GM06990 (cell line): ENCODE data around the gene PPP1R3C.

Experiments
- DNase-seq: peaks from one replicate; pipeline ENCODE4 v3.0.0-alpha.2; 2011; ENCODE audit not compliant: insufficient read length; ENCODE audit errors: extremely low read depth
- H3K27me3 ChIP-seq: replicated peaks from 2 replicates; pipeline ENCODE4 v1.6.0; 2011; ENCODE audit warnings: low read length; ENCODE audit not compliant: control insufficient read depth, insufficient read depth
- H3K36me3 ChIP-seq: 2 replicates; pipeline ENCODE4 v1.5.1; 2011; ENCODE audit warnings: low read length; ENCODE audit not compliant: control insufficient read depth, insufficient read depth
- H3K4me3 ChIP-seq: replicated peaks from 2 replicates; pipeline ENCODE4 v1.5.1; 2011; ENCODE audit warnings: low read depth, mild to moderate bottlenecking, control low read depth, low read length
- TF ChIP-seq, protein P1 (sequence below): IDR thresholded peaks from 2 replicates; pipeline ENCODE4 v1.5.1; 2011; ENCODE audit warnings: low read length, control low read depth, mild to moderate bottlenecking, inconsistent platforms; ENCODE audit not compliant: insufficient read depth, poor library complexity, severe bottlenecking

The PPP1R3C gene

DNA sequence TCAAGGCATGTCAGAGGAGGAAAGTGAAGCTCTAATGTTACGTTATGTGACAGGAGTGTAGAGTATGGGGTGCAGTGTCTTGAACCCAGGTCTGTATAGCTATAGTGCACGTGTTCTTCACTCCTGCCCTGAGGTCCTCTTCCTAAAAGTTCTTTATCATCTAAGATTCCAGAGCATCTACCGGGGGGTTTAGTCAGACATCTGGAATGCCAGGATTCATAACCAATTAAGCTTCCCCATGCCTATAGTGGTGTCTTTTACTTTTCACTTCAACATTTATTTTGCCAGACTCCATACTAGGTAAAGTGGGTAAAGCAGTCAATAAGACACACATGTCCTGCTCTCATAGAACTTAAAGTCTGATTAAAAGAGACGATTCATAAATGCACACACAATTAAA is 22.4 kb downstream of the PPP1R3C start:
- DNase-seq: no peak
- Histone ChIP-seq H3K36me3 (no peaks in the 10 kb centered on the region), H3K27me3 (no peaks in the 10 kb centered on the region), H3K4me3 (no peak overlapping the region)
- TF ChIP-seq, protein P1, sequence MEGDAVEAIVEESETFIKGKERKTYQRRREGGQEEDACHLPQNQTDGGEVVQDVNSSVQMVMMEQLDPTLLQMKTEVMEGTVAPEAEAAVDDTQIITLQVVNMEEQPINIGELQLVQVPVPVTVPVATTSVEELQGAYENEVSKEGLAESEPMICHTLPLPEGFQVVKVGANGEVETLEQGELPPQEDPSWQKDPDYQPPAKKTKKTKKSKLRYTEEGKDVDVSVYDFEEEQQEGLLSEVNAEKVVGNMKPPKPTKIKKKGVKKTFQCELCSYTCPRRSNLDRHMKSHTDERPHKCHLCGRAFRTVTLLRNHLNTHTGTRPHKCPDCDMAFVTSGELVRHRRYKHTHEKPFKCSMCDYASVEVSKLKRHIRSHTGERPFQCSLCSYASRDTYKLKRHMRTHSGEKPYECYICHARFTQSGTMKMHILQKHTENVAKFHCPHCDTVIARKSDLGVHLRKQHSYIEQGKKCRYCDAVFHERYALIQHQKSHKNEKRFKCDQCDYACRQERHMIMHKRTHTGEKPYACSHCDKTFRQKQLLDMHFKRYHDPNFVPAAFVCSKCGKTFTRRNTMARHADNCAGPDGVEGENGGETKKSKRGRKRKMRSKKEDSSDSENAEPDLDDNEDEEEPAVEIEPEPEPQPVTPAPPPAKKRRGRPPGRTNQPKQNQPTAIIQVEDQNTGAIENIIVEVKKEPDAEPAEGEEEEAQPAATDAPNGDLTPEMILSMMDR: no peak

DNA sequence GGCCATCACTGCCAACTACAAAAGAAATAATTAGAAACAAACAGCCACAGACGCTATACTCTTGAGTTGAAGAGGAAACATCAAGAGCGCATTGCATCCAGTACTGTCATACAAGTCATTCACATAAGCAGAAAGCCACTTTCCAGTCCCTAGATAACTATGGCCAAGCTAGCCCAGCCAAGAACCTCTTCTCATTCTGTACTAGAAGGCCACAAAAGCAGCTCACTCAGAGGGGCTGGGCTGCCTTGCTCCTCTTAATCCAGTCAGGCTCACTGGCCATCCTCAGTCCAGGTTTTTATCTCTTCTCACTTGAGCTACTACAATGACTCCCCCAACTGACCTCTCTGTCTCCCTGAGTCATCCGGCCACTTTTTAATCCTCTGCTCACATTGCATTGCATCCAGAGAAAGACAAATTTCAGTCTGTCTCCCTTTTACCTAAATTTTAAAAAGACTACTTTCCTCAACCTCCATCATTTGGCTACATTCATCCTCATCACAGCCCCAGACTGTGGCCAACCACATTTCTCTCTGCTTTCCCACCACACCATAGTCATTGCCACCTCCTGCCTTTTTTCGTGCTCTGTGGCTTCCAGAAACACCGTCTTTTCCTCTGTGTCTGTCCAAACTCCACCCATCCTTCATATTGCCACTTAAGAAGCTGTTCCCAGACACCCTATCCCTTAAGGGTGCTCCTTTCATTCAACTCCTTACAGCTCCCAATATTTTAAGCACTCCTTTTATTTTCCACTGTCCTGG is 25.0 kb downstream of the PPP1R3C start:
- no peak for DNase-seq
- Histone ChIP-seq H3K27me3 (no peaks in the 10 kb centered on the region), H3K4me3 (no peak overlapping the region)

DNA sequence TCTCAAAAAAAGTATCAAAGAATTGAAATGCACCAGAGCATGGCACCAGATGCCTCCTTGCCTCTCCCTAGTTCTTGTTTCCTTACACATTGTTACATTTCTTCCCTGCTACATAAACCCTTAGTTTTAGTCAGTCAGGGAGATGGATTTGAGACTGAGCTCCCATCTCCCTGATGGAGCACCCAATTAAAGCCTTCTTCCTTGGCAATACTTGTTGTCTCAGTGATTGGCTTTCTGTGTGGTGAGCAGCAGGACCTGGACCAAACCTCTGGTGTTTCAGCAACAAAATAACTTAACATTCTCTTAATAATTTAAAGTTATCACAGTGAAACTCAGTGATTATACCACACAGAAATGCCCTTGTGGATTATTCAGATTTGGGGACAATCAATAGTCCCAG is 26.9 kb downstream of the PPP1R3C start:
- TF ChIP-seq, protein P1: no peak
- DNase-seq: no peak
- no peaks in the 10 kb centered on the region for H3K36me3 ChIP-seq
- no peaks in the 10 kb centered on the region for H3K27me3 ChIP-seq
- H3K4me3 ChIP-seq: no peak overlapping the region

More for the DNA sequence above, 25.0 kb downstream of the PPP1R3C start:
- no peaks in the 10 kb centered on the region for H3K36me3 ChIP-seq
- TF ChIP-seq, protein P1: no peak

DNA sequence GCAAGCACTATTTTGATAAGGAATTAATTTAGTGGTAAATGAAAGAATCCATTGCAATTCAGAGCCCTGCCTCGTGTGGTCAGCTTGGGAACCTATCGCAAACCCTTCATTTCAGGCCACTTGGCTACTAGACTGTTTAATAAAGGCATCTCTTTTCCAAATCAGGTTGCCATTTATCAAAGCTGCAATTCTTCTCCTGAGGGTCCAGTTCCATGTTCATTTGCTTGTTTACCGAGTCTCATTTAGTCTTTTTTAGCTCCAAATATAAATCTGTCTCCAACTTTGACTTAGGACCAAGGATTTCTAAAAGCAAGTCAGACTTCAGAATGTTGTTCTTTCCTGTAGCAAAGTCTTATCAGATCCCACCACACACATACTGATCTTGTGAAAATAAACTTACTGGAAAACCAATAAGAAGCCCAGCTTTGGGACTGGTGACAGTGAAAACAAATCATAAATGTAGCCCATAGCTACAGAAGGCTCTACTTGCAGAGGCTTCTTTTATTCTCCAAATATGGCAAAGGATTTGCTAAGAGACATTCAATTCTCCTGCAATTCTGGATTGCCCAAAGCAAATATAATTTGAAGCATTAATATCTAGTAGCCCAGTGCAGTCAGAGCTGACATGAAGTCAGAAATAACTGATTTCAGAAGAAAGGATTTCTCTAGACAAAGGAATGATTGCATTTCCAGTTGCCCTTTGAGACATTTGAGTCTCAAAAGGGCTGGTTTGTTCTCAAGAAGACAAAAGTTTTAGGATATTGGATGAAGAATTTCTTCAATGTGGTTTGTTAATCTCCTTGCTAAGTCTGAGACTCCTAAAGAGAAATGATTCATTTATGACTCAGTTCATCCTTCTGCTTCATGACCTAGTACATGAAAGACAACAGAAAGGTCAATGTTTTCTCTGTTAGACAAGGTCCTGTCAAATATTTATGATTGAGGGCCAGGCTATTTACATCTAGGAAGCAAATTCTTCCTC is 28.0 kb downstream of the PPP1R3C start:
- Histone ChIP-seq H3K36me3 (no peaks in the 10 kb centered on the region), H3K27me3 (no peaks in the 10 kb centered on the region), H3K4me3 (no peak overlapping the region)
- TF ChIP-seq, protein P1: no peak
- no peak for DNase-seq

DNA sequence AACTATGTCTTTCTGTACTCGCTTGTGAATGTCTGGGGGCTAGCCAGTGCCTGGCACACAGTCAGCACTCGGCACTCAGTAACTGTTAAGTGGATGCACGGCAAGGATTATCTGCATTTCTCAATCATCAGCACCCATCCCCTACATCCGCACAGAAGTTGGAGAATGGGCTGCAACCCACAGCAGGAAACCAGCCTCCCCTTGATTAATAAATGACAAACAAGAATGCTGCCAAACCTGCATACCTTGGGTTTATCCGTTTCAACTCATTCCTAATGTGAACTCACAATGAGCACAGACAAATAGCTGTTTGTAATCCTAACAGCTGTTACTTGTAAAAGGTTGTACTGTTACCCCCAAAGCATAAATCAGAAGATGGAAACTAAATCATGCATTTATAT is 28.9 kb downstream of the PPP1R3C start:
- no peaks in the 10 kb centered on the region for H3K36me3 ChIP-seq
- DNase-seq: no peak

More for the DNA sequence above, 28.9 kb downstream of the PPP1R3C start:
- Histone ChIP-seq H3K4me3 (no peak overlapping the region), H3K27me3 (no peaks in the 10 kb centered on the region)
- TF ChIP-seq, protein P1: no peak
